Neural progenitor cell (in vitro differentiated cells): ENCODE data around the gene ZNF200. TPM values are rescaled to one million over a fixed set of nuclear protein-coding genes. Genes with fewer than 3 reads are reported as not detected.
"Not testable (repeated sequence)": the region's sequence is repeated elsewhere in the genome, so short reads cannot be mapped to it uniquely, and the experiment has no call there.

Source experiments
- DNase-seq: peaks from one replicate; pipeline ENCODE4 v3.0.0-alpha.2; 2016; ENCODE audit warnings: low spot score
- H2AFZ ChIP-seq: fragments of 200-600 bp; sonication (generic); replicated peaks from 2 replicates; pipeline ENCODE4 v1.6.1; 2016; ENCODE audit warnings: antibody characterized with exemption
- H3F3A ChIP-seq: fragments of 200-600 bp; sonication (generic); 2 replicates; pipeline ENCODE4 v1.6.1; 2016; ENCODE audit warnings: antibody characterized with exemption, low read depth
- H3K27ac ChIP-seq: fragments of 200-600 bp; sonication (generic); 2 replicates; pipeline ENCODE4 v1.5.1; 2016; ENCODE audit warnings: mild to moderate bottlenecking
- H3K27me3 ChIP-seq: fragments of 200-600 bp; sonication (generic); 2 replicates; pipeline ENCODE4 v1.6.1; 2016; ENCODE audit warnings: mild to moderate bottlenecking, moderate library complexity
- H3K36me3 ChIP-seq: fragments of 200-600 bp; sonication (generic); 2 replicates; pipeline ENCODE4 v1.5.1; 2016
- H3K4me1 ChIP-seq: fragments of 200-600 bp; sonication (generic); 2 replicates; pipeline ENCODE4 v1.6.1; 2016; ENCODE audit warnings: mixed run types
- H3K4me2 ChIP-seq: fragments of 200-600 bp; sonication (generic); 2 replicates; pipeline ENCODE4 v1.6.1; 2016
- H3K4me3 ChIP-seq: fragments of 200-600 bp; sonication (generic); 2 replicates; pipeline ENCODE4 v1.5.1; 2016
- H3K79me2 ChIP-seq: fragments of 200-600 bp; sonication (generic); 2 replicates; pipeline ENCODE4 v1.6.1; 2016; ENCODE audit warnings: low read depth
- H3K9ac ChIP-seq: fragments of 200-600 bp; sonication (generic); 2 replicates; pipeline ENCODE4 v1.6.1; 2016
- H3K9me3 ChIP-seq: fragments of 200-600 bp; sonication (generic); 2 replicates; pipeline ENCODE4 v1.5.1; 2016; ENCODE audit warnings: low read depth
- H4K20me1 ChIP-seq: fragments of 200-600 bp; sonication (generic); 2 replicates; pipeline ENCODE4 v1.6.1; 2016; ENCODE audit warnings: low read depth
- H3K27ac Mint-ChIP-seq: 3 replicates; pipeline ENCODE4 v1.8.0; 2021; ENCODE audit warnings: mixed read lengths
- H3K27me3 Mint-ChIP-seq: 2 replicates; pipeline ENCODE4 v1.8.0; 2022; ENCODE audit warnings: low read depth, mild to moderate bottlenecking, inconsistent platforms, moderate library complexity, mixed read lengths; ENCODE audit not compliant: insufficient read depth
- H3K36me3 Mint-ChIP-seq: 3 replicates; pipeline ENCODE4 v1.8.0; 2021; ENCODE audit warnings: mixed read lengths
- H3K4me1 Mint-ChIP-seq: 3 replicates; pipeline ENCODE4 v1.8.0; 2021; ENCODE audit warnings: mixed read lengths
- H3K4me3 Mint-ChIP-seq: 3 replicates; pipeline ENCODE4 v1.8.0; 2021; ENCODE audit warnings: mild to moderate bottlenecking, moderate library complexity, mixed read lengths
- H3K9me3 Mint-ChIP-seq: 3 replicates; pipeline ENCODE4 v1.8.0; 2020; ENCODE audit warnings: mixed read lengths
- EZH2 ChIP-seq: fragments of 200-600 bp; sonication (generic); IDR thresholded peaks from 2 replicates; pipeline ENCODE4 v1.6.1; 2017; ENCODE audit warnings: antibody characterized with exemption, mild to moderate bottlenecking, moderate library complexity
- EZH2phosphoT487 ChIP-seq: fragments of 200-600 bp; sonication (generic); IDR thresholded peaks from 2 replicates; pipeline ENCODE4 v1.6.1; 2017; ENCODE audit warnings: antibody characterized with exemption
- total RNA-seq: library from RNA; depleted of rRNA; stranded (reverse); fragments of >200 nt; gene quantifications from 2 replicates; pipeline ENCODE4 v1.2.3, GENCODE V29; 2015; ENCODE audit warnings: low replicate concordance
- TF ChIP-seq, protein P1 (sequence below): fragments of 200-600 bp; sonication (generic); IDR thresholded peaks from 2 replicates; pipeline ENCODE4 v1.5.1; 2017; ENCODE audit warnings: antibody characterized with exemption, mild to moderate bottlenecking

Gene ZNF200
- total RNA-seq, 1 donor from 2014 or later: 10.1 TPM

- no peak overlapping the region for H3K4me2 ChIP-seq
- no peaks in the 10 kb centered on the region for H3K9me3 ChIP-seq
- Mint-ChIP-seq H3K4me1 (no peaks in the 10 kb centered on the region), H3K36me3 (no peaks in the 10 kb centered on the region), H3K27me3 (peaks cover 23% of the 10 kb centered on the region), H3K27ac (no peak overlapping the region), H3K9me3 (peaks cover 26% of the 10 kb centered on the region), H3K4me3 (no peak overlapping the region)
- H3K36me3 ChIP-seq: no peaks in the 10 kb centered on the region
- H3K27me3 ChIP-seq: peaks cover 3% of the 10 kb centered on the region
- no peak overlapping the region for H3K9ac ChIP-seq
- no peak overlapping the region for H2AFZ ChIP-seq
- H3K27ac ChIP-seq: no peak overlapping the region
- no peaks in the 10 kb centered on the region for H3F3A ChIP-seq
- TF ChIP-seq, protein P1, sequence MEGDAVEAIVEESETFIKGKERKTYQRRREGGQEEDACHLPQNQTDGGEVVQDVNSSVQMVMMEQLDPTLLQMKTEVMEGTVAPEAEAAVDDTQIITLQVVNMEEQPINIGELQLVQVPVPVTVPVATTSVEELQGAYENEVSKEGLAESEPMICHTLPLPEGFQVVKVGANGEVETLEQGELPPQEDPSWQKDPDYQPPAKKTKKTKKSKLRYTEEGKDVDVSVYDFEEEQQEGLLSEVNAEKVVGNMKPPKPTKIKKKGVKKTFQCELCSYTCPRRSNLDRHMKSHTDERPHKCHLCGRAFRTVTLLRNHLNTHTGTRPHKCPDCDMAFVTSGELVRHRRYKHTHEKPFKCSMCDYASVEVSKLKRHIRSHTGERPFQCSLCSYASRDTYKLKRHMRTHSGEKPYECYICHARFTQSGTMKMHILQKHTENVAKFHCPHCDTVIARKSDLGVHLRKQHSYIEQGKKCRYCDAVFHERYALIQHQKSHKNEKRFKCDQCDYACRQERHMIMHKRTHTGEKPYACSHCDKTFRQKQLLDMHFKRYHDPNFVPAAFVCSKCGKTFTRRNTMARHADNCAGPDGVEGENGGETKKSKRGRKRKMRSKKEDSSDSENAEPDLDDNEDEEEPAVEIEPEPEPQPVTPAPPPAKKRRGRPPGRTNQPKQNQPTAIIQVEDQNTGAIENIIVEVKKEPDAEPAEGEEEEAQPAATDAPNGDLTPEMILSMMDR: no peak
- TF ChIP-seq EZH2 (no peak), EZH2phosphoT487 (no peak)
- DNase-seq: no peak
- no peaks in the 10 kb centered on the region for H4K20me1 ChIP-seq
- H3K4me1 ChIP-seq: no peaks in the 10 kb centered on the region
- H3K4me3 ChIP-seq: no peak overlapping the region
- H3K79me2 ChIP-seq: no peaks in the 10 kb centered on the region
Observed at GRCh38 chr16:3212567-3212966, 22.4 kb downstream of the ZNF200 start.

- no peaks in the 10 kb centered on the region for H3K79me2 ChIP-seq
- H3K9ac ChIP-seq: no peak overlapping the region
- no peak for DNase-seq
- peaks cover 3% of the 10 kb centered on the region for H3K27me3 ChIP-seq
- peaks cover 28% of the 10 kb centered on the region for H3K9me3 Mint-ChIP-seq
- H3K4me1 ChIP-seq: no peaks in the 10 kb centered on the region
- no peak overlapping the region for H3K27ac ChIP-seq
- no peak overlapping the region for H3K4me2 ChIP-seq
- H3K27ac Mint-ChIP-seq: no peak overlapping the region
- H4K20me1 ChIP-seq: no peaks in the 10 kb centered on the region
- H3K9me3 ChIP-seq: no peaks in the 10 kb centered on the region
- H3K4me3 Mint-ChIP-seq: no peak overlapping the region
- peaks cover 21% of the 10 kb centered on the region for H3K27me3 Mint-ChIP-seq
- H3K4me3 ChIP-seq: no peak overlapping the region
- TF ChIP-seq, protein P1: no peak
- TF ChIP-seq EZH2 (no peak), EZH2phosphoT487 (no peak)
- H3K36me3 ChIP-seq: no peaks in the 10 kb centered on the region
- no peaks in the 10 kb centered on the region for H3F3A ChIP-seq
- H3K36me3 Mint-ChIP-seq: no peaks in the 10 kb centered on the region
- H3K4me1 Mint-ChIP-seq: no peaks in the 10 kb centered on the region
- H2AFZ ChIP-seq: no peak overlapping the region
Observed at GRCh38 chr16:3212006-3212405, 23.0 kb downstream of the ZNF200 start.

DNA sequence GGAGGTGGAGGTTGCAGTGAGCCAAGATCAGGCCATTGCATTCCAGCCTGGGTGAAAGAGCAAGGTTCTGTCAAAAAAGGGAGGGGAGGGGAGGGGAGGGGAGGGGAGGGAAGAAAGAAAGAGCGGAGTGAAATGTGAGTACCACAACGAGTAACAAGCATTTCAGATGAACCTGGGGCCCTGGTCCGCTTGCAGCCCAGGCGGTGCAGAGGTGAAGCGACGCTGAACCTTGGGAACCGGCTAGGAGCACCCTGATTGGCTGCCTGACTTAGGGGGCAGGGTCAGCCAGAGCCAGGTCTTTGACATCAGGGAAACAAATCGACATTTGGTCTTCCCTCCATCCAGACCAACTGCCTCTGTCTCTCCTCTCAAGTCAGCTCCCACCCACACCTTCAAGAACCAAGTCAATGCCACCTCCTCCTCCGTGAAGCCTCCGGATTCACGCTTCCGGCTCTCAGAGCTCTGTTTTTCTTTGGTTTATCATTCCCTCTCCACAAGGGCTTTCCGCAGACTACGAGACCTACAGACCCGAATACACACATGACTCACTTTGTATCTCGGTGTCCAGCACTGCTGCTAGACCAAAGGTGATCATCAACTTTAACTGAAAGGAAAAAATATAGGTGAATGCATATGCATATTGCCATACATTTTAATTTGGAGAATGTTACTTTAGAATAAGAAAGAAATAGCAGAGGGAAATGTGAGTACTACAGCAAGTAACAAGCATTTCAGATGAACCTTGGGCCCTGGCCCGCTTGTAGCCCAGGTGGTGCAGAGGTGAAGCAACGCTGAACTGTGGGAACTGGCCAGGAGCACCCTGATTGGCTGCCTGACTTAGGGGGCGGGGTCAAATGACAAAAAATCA lies 27.6 kb downstream of the ZNF200 start:
- TF ChIP-seq EZH2: no peak
- TF ChIP-seq, protein P1: no peak
- TF ChIP-seq EZH2phosphoT487: no peak
- Mint-ChIP-seq H3K9me3 (peaks cover 35% of the 10 kb centered on the region), H3K4me3 (no peak overlapping the region)

DNA sequence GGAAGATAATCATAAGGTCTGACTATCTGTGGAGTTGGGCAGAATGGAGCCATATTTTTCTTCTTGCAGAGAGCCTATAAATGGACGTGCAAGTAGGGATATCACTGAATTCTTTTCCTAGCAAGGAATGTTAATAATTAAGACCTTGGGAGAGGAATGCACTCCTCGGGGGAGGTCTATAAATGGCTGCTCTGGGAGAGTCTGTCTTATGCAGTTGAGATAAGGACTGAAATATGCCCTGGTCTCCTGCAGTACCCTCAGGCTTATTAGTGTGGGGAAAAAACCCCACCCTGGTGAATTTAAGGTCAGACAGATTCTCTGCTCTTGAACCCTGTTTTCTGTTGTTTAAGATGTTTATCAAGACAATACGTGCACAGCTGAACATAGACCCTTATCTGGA lies 29.0 kb downstream of the ZNF200 start:
- H3K4me3 ChIP-seq, H3K27ac ChIP-seq, H3K9me3 ChIP-seq, H3F3A ChIP-seq, H3K9ac ChIP-seq, H3K27ac Mint-ChIP-seq, H3K4me1 ChIP-seq, H3K79me2 ChIP-seq, H3K4me2 ChIP-seq, H4K20me1 ChIP-seq, H2AFZ ChIP-seq, H3K27me3 ChIP-seq, H3K36me3 Mint-ChIP-seq, H3K4me3 Mint-ChIP-seq, H3K4me1 Mint-ChIP-seq, DNase-seq, H3K36me3 ChIP-seq: not testable (repeated sequence)
- Mint-ChIP-seq H3K9me3 (peaks cover 31% of the 10 kb centered on the region), H3K27me3 (peaks cover 21% of the 10 kb centered on the region)

More for the DNA sequence above, 27.6 kb downstream of the ZNF200 start:
- Histone ChIP-seq H3K27me3 (no peaks in the 10 kb centered on the region), H4K20me1 (no peaks in the 10 kb centered on the region), H3K79me2 (no peaks in the 10 kb centered on the region), H3K9ac (no peak overlapping the region), H3K4me2 (no peak overlapping the region), H3K27ac (no peak overlapping the region), H3K9me3 (no peaks in the 10 kb centered on the region), H3K36me3 (no peaks in the 10 kb centered on the region), H3K4me3 (no peak overlapping the region), H3F3A (no peaks in the 10 kb centered on the region), H3K4me1 (no peaks in the 10 kb centered on the region), H2AFZ (no peak overlapping the region)
- Mint-ChIP-seq H3K4me1 (no peaks in the 10 kb centered on the region), H3K36me3 (no peaks in the 10 kb centered on the region), H3K27me3 (peaks cover 21% of the 10 kb centered on the region), H3K27ac (no peak overlapping the region)
- no peak for DNase-seq
